Transverse colon (tissue), 4 donors: ENCODE data around the gene RGS6. TPM values are rescaled to one million over a fixed set of nuclear protein-coding genes. Genes with fewer than 3 reads are reported as not detected.
A peak's percentile ranks its signal among the peaks of the same experiment; 100 is the strongest.

Experiments used
- DNase-seq: peaks from one replicate; pipeline ENCODE4 v3.0.0-alpha.2; 2019
- H3K27ac ChIP-seq, 4 donors: fragments of 200-600 bp; sonication (generic); 2 replicates each; pipeline ENCODE4 v1.5.1; 2016 to 2018; ENCODE audit warnings: inconsistent platforms in 4 of 4
- H3K27me3 ChIP-seq: fragments of 200-600 bp; sonication (generic); 2 replicates; pipeline ENCODE4 v1.5.1; 2017; ENCODE audit warnings: inconsistent platforms
- H3K36me3 ChIP-seq, 4 donors: fragments of 200-600 bp; sonication (generic); 2 replicates each; pipeline ENCODE4 v1.5.1; 2017 to 2019; ENCODE audit warnings: inconsistent platforms in 4 of 4
- H3K4me1 ChIP-seq, 4 donors: fragments of 200-600 bp; sonication (generic); 2 replicates each; pipeline ENCODE4 v1.5.1; 2017 to 2020; ENCODE audit warnings: inconsistent platforms in 4 of 4
- H3K4me3 ChIP-seq, 4 donors: fragments of 200-600 bp; sonication (generic); 1 replicate in 1 of 4; 2 replicates in 3 of 4; pipeline versions ENCODE4 v1.5.1 to v1.6.1; 2017 to 2019; ENCODE audit warnings: inconsistent platforms in 4 of 4
- H3K9me3 ChIP-seq, 2 donors: fragments of 200-600 bp; sonication (generic); 2 replicates each; pipeline ENCODE4 v1.5.1; 2017 to 2019; ENCODE audit warnings: inconsistent platforms in 2 of 2
- EP300 ChIP-seq: sonication (generic); formaldehyde crosslinking; IDR thresholded peaks from one replicate; pipeline ENCODE4 v1.6.1; 2017; ENCODE audit warnings: antibody characterized with exemption, low read depth
- POLR2A ChIP-seq: fragments of 450-650 bp; IDR thresholded peaks from one replicate; pipeline ENCODE4 v1.6.1; 2016; ENCODE audit warnings: antibody characterized with exemption, mild to moderate bottlenecking, moderate library complexity
- POLR2AphosphoS5 ChIP-seq, 3 donors: sonication (generic); formaldehyde crosslinking; IDR thresholded peaks; one replicate each; pipeline ENCODE4 v1.6.1; 2016; ENCODE audit warnings: antibody characterized with exemption in 3 of 3
- WGBS, 2 donors: methylation state at CpG; one replicate each; pipeline ENCODE4 v1.1.5; 2018; ENCODE audit warnings: low coverage in 1 of 2; 5-methylcytosine and 5-hydroxymethylcytosine counted together
- in situ Hi-C, 4 donors: fragments of 200-750 bp; cut with MboI; loops; one replicate each; pipeline versions ENCODE4 v1.15.0 to v1.15.1; 2017; ENCODE audit warnings: low sequenced_read_pairs in 3 of 4, low pct_ligation_motif_present in 1 of 4, low pct_unique_long_range_greater_than_20kb in 1 of 4
- intact Hi-C: fragments of 100-400 bp; cut with DNase I; formaldehyde crosslinking; loops from one replicate; pipeline ENCODE4 v1.15.1; 2023; ENCODE audit warnings: low total_unique reads
- total RNA-seq, 4 donors: library from RNA; depleted of rRNA; stranded (reverse); fragments of >200 nt; gene quantifications; one replicate each; pipeline ENCODE4 v1.1.0, GENCODE V29; 2016
- TF ChIP-seq, protein P1 (sequence below), 5 experiments: fragments of 200-600 bp in 3 of 5; fragments of 450-650 bp in 2 of 5; sonication (generic) in 3 of 5; IDR thresholded peaks; 1 replicate in 2 of 5; 2 replicates in 3 of 5; pipeline ENCODE4 v1.5.1; 2016 to 2017; ENCODE audit warnings: antibody characterized with exemption in 5 of 5, inconsistent platforms in 3 of 5, mild to moderate bottlenecking in 2 of 5, moderate library complexity in 1 of 5

The RGS6 gene
- total RNA-seq, 4 donors from 2014 or later: 0.41 to 0.48 TPM; not detected in 2

DNA sequence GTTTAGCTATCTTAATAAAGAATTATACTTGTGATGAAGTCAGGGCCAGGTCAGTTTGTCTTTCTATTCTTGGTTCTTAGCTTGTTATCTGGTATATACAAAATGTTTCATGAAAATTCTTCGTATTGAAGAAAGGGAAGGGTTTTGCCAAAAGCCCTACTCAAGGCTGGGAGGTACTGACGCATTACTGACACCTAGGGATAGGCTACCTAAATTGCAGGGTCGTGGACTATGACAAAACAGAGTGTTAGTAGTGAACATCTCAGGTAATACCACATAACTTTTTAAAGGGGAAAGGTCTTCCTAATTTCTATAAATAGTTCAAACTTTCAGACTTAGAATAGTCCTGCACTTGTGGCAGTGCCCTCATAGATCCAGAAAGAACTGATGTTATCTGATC is 246.3 kb downstream of the RGS6 start:
- 52 to 100% methylated on average over 1 to 3 of the region's 3 CpGs for WGBS, 2 donors
- no peak for DNase-seq
- no peaks in the 10 kb centered on the region for H3K36me3 ChIP-seq
- H3K27ac ChIP-seq: no peak overlapping the region
- H3K4me3 ChIP-seq: no peak overlapping the region
- intact Hi-C loops: no loop called here
- H3K4me1 ChIP-seq: no peaks in the 10 kb centered on the region
- TF ChIP-seq, protein P1, sequence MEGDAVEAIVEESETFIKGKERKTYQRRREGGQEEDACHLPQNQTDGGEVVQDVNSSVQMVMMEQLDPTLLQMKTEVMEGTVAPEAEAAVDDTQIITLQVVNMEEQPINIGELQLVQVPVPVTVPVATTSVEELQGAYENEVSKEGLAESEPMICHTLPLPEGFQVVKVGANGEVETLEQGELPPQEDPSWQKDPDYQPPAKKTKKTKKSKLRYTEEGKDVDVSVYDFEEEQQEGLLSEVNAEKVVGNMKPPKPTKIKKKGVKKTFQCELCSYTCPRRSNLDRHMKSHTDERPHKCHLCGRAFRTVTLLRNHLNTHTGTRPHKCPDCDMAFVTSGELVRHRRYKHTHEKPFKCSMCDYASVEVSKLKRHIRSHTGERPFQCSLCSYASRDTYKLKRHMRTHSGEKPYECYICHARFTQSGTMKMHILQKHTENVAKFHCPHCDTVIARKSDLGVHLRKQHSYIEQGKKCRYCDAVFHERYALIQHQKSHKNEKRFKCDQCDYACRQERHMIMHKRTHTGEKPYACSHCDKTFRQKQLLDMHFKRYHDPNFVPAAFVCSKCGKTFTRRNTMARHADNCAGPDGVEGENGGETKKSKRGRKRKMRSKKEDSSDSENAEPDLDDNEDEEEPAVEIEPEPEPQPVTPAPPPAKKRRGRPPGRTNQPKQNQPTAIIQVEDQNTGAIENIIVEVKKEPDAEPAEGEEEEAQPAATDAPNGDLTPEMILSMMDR (IDR thresholded peaks at IDR 0.05): no peak
- no peak for TF ChIP-seq EP300
- TF ChIP-seq POLR2A: no peak
- TF ChIP-seq POLR2AphosphoS5 (IDR thresholded peaks at IDR 0.05): no peak
- in situ Hi-C loops: no loop called here
- no peaks in the 10 kb centered on the region for H3K27me3 ChIP-seq
- peaks cover 0 to 4% of the 10 kb centered on the region in 2 donors for H3K9me3 ChIP-seq

DNA sequence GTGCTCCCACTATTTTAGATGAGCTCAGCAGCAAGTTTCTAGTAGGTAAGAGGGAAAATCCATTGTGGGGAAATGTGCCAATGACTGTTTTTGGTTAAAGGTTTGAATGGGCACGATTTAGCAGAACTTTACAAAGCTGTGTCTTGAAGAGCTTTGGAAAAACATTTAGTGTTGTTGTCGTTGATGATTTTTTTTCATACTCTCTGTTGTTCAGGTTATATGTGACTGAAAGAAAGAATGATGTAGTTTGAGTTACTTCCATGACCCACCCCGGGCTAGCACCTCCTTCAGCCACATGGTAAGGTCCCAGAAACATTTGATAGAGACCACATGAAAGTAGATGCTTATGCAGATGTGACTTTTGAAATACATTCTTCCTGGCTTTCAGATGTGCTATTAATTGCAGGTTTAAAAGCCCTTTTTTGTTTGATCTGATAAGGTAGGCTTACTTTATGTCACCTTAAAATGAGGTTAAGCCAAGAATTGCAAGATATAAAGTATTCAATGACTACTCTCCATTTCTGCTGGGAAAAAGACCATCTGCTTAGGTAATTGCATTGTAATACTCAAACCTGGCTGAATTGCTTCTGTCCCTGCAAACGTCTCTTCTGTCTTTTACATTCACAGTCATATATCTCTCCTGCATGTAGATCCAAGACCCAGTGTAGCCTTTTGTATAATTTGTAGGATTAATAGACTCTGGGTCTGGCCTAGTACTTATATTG is 250.6 kb downstream of the RGS6 start:
- intact Hi-C loops (loop anchor here (5.0 kb wide), 1 partner anchor 251 kb away; the partner anchor contains the start of gene RGS6), in situ Hi-C loops (no loop called here)

GRCh38 chr14:72183631-72184030 is 251.4 kb downstream of the RGS6 start:
- 51 to 57% methylated on average over 2 of the region's 2 CpGs for WGBS, 2 donors
- Histone ChIP-seq H3K4me1 (no peaks in the 10 kb centered on the region), H3K4me3 (no peak overlapping the region), H3K27me3 (no peaks in the 10 kb centered on the region), H3K9me3 (peaks cover 0 to 4% of the 10 kb centered on the region in 2 donors), H3K27ac (no peak overlapping the region), H3K36me3 (no peaks in the 10 kb centered on the region)
- in situ Hi-C loops (no loop called here), intact Hi-C loops (loop anchor here (5.0 kb wide), 1 partner anchor 251 kb away; the partner anchor contains the start of gene RGS6)
- TF ChIP-seq, protein P1 (IDR thresholded peaks at IDR 0.05): no peak
- TF ChIP-seq POLR2A (no peak), POLR2AphosphoS5 (IDR thresholded peaks at IDR 0.05) (no peak), EP300 (no peak)
- DNase-seq: no peak

More for the DNA sequence above, 250.6 kb downstream of the RGS6 start:
- Histone ChIP-seq H3K4me1 (no peaks in the 10 kb centered on the region), H3K4me3 (no peak overlapping the region), H3K9me3 (peaks cover 0 to 4% of the 10 kb centered on the region in 2 donors), H3K27me3 (no peaks in the 10 kb centered on the region), H3K27ac (no peak overlapping the region), H3K36me3 (no peaks in the 10 kb centered on the region)
- TF ChIP-seq EP300: no peak
- TF ChIP-seq POLR2A: no peak
- TF ChIP-seq POLR2AphosphoS5 (IDR thresholded peaks at IDR 0.05): no peak
- TF ChIP-seq, protein P1 (IDR thresholded peaks at IDR 0.05): no peak
- DNase-seq: no peak
- WGBS, 2 donors: 49 to 57% methylated on average over 4 of the region's 4 CpGs

DNA sequence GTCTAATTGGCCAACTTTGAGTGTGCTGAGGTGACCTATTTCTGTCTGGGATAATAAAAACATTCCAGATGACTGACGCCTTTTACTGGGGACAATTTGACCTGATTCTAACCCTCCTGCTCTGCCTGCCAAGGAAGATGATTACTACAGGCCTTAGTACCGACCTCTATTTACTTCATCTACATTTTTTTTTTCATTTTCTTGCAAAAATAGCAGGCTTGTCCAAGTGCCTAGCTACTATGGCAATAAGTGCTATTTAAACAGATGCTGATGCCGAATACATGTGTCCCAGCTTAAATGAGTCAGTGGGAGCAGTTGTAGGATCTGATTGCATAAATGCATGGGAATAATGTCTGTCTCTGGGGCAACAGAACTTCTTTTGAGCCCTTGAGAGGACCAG is 254.3 kb downstream of the RGS6 start:
- H3K4me1 ChIP-seq: no peaks in the 10 kb centered on the region
- 20 to 35% methylated on average over 2 to 3 of the region's 3 CpGs for WGBS, 2 donors
- H3K9me3 ChIP-seq: no peaks in the 10 kb centered on the region
- peak overlapping the region in 2 of 4 donors; percentile 3 to 29 for H3K27ac ChIP-seq
- intact Hi-C loops: no loop called here
- no peaks in the 10 kb centered on the region for H3K27me3 ChIP-seq
- DNase-seq: no peak
- no peak for TF ChIP-seq POLR2A
- no peak for TF ChIP-seq EP300
- TF ChIP-seq, protein P1 (IDR thresholded peaks at IDR 0.05): no peak
- TF ChIP-seq POLR2AphosphoS5 (IDR thresholded peaks at IDR 0.05): no peak
- H3K36me3 ChIP-seq: no peaks in the 10 kb centered on the region
- no peak overlapping the region for H3K4me3 ChIP-seq
- in situ Hi-C loops: no loop called here
